HL-60 (cell line): Measurements from ENCODE around the gene POC1B.

ENCODE experiments used
- REST ChIP-seq: IDR thresholded peaks from 2 replicates; pipeline ENCODE4 v1.6.1; 2012; ENCODE audit warnings: low read depth; ENCODE audit not compliant: insufficient replicate concordance
- SPI1 ChIP-seq: IDR thresholded peaks from 2 replicates; pipeline ENCODE4 v1.6.1; 2012; ENCODE audit warnings: low read depth, mild to moderate bottlenecking, borderline replicate concordance

DNA sequence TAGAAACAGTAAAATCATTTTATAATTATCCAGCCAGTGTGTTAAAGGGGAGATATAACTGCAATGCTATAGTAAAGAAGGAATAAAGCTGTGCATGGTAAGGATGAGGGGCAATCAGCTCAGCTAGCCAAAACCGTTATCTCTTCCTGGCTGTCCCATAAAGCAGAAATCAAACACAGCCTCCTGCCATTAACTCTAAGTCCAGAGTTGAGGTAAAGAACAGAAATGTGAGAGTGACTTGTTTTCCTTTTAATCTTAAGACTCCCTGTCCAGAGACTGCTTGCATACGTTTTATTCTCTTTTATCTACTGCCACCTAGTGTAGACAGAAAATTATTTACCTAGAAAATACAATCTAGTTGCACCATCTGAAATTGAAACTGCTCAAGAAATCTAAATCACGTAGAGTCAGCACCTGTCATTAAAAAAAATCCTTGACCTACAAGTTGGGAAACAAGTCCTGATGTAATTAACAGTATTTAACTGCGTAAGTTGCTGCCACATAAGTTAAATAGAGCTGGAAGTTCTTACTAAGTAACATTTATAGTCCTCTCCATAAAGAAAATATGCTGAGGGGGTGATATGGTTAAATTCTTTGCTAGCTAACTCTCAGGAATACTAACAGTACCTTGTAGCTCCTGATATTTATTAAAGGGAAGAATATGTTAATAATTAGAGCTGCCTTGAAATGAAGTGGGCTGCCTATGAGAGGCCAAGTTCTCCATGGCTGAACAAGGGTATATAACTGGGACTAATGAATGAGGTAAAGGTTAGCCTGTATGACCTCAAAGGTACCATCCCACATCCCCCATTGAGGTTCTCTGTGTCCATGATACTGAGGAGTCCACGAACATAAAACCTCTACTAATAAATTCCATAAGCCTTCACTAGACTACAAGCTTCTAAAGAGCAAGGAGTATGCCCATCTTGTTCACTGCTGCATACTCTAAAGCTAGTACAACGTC is 63.9 kb downstream of the POC1B start:
- TF ChIP-seq SPI1, result no peak
- no peak for TF ChIP-seq REST
